HCT116 (cell line): ENCODE results near the gene CRYGC.

Source experiments
- CTCF ChIP-seq, 3 experiments: fragments of 200-600 bp in 1 of 3; sonication (generic) in 1 of 3; IDR thresholded peaks in 2 of 3; conservative IDR thresholded peaks in 1 of 3; 2 replicates each; pipeline ENCODE4 v1.5.1; 2012 to 2017; ENCODE audit warnings: low read depth in 2 of 3, low read length in 2 of 3, antibody characterized with exemption in 1 of 3, borderline replicate concordance in 1 of 3, control low read depth in 1 of 3, mild to moderate bottlenecking in 1 of 3, mixed read lengths in 1 of 3, mixed run types in 1 of 3, moderate library complexity in 1 of 3; ENCODE audit not compliant: insufficient read depth in 1 of 3
- RAD21 ChIP-seq: IDR thresholded peaks from 2 replicates; pipeline ENCODE4 v1.6.1; 2012; ENCODE audit warnings: low read depth, mild to moderate bottlenecking

- TF ChIP-seq CTCF (IDR thresholded peaks at IDR 0.05 in 2 of 3, conservative IDR thresholded peaks at IDR 0.05 in 1 of 3; ENCODE audit: borderline replicate concordance in 1 of 3, insufficient read depth in 1 of 3, low read depth in 2 of 3, low read length in 2 of 3) (no peak), RAD21 (no peak)
Observed at GRCh38 chr2:208092093-208092832, 37.4 kb downstream of the CRYGC start.
